GM12878 (cell line): ENCODE results near the gene MRPL54. TPM values are rescaled to one million over a fixed set of nuclear protein-coding genes. Genes with fewer than 3 reads are reported as not detected.

Source experiments
- ATAC-seq: fragments of 200-7000 bp; cut with Tn5 transposase; 3 replicates; pipeline ENCODE4 v1.9.1; 2020; ENCODE audit warnings: mild to moderate bottlenecking, moderate library complexity
- BruUV-seq: library from RNA; stranded (reverse); fragments of 400-500 nt; replicated peaks from 2 replicates; lab custom pipeline; 2021; lab: Mats Ljungman, UMichigan
- CTCF ChIA-PET: fragments of 300-600 bp; sonication (Branson Sonifier 250); formaldehyde crosslinking; extraction: SDS; loops from one replicate; lab custom pipeline; 2021; ENCODE audit warnings: inconsistent platforms; lab: Yijun Ruan, JAX
- POLR2A ChIA-PET: fragments of 350-600 bp; formaldehyde crosslinking; extraction: SDS; loops from one replicate; lab custom pipeline; 2021; ENCODE audit warnings: inconsistent platforms; lab: Charles Lee
- RAD21 ChIA-PET: fragments of 300-600 bp; sonication (Branson Sonifier 250); formaldehyde crosslinking; loops from one replicate; lab custom pipeline; 2023; ENCODE audit warnings: antibody characterized with exemption; ENCODE audit not compliant: unreplicated experiment; lab: Charles Lee
- SMC1A ChIA-PET: fragments of 300-600 bp; sonication (Branson Sonifier 250); formaldehyde crosslinking; loops from one replicate; lab custom pipeline; 2023; ENCODE audit not compliant: unreplicated experiment, uncharacterized antibody; lab: Charles Lee
- DNase-seq: peaks from one replicate; pipeline ENCODE4 v3.0.0-alpha.2; 2011; ENCODE audit warnings: low read depth, low spot score
- FAIRE-seq: peaks from 3 replicates; lab custom pipeline; 2011; peaks lifted over from hg19 to GRCh38; lab: Jason Lieb, UNC
- H2AFZ ChIP-seq: 2 replicates; pipeline ENCODE4 v1.6.0; 2011; ENCODE audit warnings: low read depth, low read length, control low read depth; ENCODE audit not compliant: control insufficient read depth
- H3K27ac ChIP-seq: 2 replicates; pipeline ENCODE4 v1.5.1; 2011; ENCODE audit warnings: control low read depth; ENCODE audit not compliant: control insufficient read depth, insufficient read depth
- H3K27me3 ChIP-seq, 2 experiments: replicated peaks in 1 of 2; 2 replicates each; pipeline versions ENCODE4 v1.6.0 to v1.6.1; 2011; ENCODE audit warnings: low read length in 1 of 2; ENCODE audit not compliant: control insufficient read depth in 2 of 2, insufficient read depth in 2 of 2
- H3K36me3 ChIP-seq, 2 experiments: 2 replicates each; pipeline ENCODE4 v1.5.1; 2011; ENCODE audit warnings: low read length in 1 of 2; ENCODE audit not compliant: control insufficient read depth in 2 of 2, insufficient read depth in 2 of 2
- H3K4me1 ChIP-seq: 2 replicates; pipeline ENCODE4 v1.6.1; 2011; ENCODE audit warnings: mild to moderate bottlenecking, low read length, moderate library complexity, mixed read lengths; ENCODE audit not compliant: control insufficient read depth, insufficient read depth
- H3K4me2 ChIP-seq: 2 replicates; pipeline ENCODE4 v1.6.0; 2011; ENCODE audit warnings: control low read depth; ENCODE audit not compliant: control insufficient read depth, insufficient read depth
- H3K4me3 ChIP-seq: fragments of 200-600 bp; sonication (generic); 2 replicates; pipeline ENCODE4 v1.5.1; 2016
- H3K79me2 ChIP-seq: 2 replicates; pipeline ENCODE4 v1.6.0; 2011; ENCODE audit warnings: low read length; ENCODE audit not compliant: control insufficient read depth, insufficient read depth
- H3K9ac ChIP-seq: 2 replicates; pipeline ENCODE4 v1.8.0; 2011; ENCODE audit warnings: low read length, control low read depth, mixed read lengths; ENCODE audit not compliant: control insufficient read depth, insufficient read depth
- H3K9me3 ChIP-seq: replicated peaks from 3 replicates; pipeline ENCODE4 v1.5.1; 2011; ENCODE audit warnings: mild to moderate bottlenecking, low read length; ENCODE audit not compliant: control insufficient read depth, insufficient read depth
- H4K20me1 ChIP-seq: 2 replicates; pipeline ENCODE4 v1.6.0; 2011; ENCODE audit not compliant: control insufficient read depth, insufficient read depth
- BMI1 ChIP-seq: fragments of 450-650 bp; IDR thresholded peaks from 2 replicates; pipeline ENCODE4 v1.6.1; 2016; ENCODE audit warnings: mild to moderate bottlenecking, moderate library complexity, borderline replicate concordance
- CEBPB ChIP-seq, 2 experiments: fragments of 150-350 bp in 1 of 2; IDR thresholded peaks; 2 replicates each; pipeline ENCODE4 v1.6.1; 2012 to 2014; ENCODE audit warnings: low read depth in 2 of 2, low read length in 2 of 2, borderline replicate concordance in 1 of 2, inconsistent platforms in 1 of 2
- CREM ChIP-seq: IDR thresholded peaks from 2 replicates; pipeline ENCODE4 v1.6.1; 2014; ENCODE audit warnings: antibody characterized with exemption, low read depth
- E2F8 ChIP-seq: fragments of 450-650 bp; IDR thresholded peaks from 2 replicates; pipeline ENCODE4 v1.6.1; 2018; ENCODE audit warnings: mild to moderate bottlenecking, low read depth, moderate library complexity; ENCODE audit not compliant: partially characterized antibody
- ESRRA ChIP-seq: IDR thresholded peaks from 2 replicates; pipeline ENCODE4 v1.6.1; 2012; ENCODE audit warnings: mild to moderate bottlenecking, low read length, improper control_type of control experiment
- ETV6 ChIP-seq, 2 experiments: fragments of 450-650 bp in 1 of 2; IDR thresholded peaks in 1 of 2; conservative IDR thresholded peaks in 1 of 2; 2 replicates each; pipeline ENCODE4 v1.6.1; 2014; ENCODE audit warnings: antibody characterized with exemption in 1 of 2, borderline replicate concordance in 1 of 2, low read depth in 1 of 2, mild to moderate bottlenecking in 1 of 2, moderate library complexity in 1 of 2
- IKZF2 ChIP-seq, 2 experiments: fragments of 450-650 bp; IDR thresholded peaks; 2 replicates each; pipeline ENCODE4 v1.6.1; 2017; ENCODE audit warnings: mild to moderate bottlenecking in 2 of 2, moderate library complexity in 2 of 2
- JUNB ChIP-seq: IDR thresholded peaks from 2 replicates; pipeline ENCODE4 v1.6.1; 2016; ENCODE audit warnings: antibody characterized with exemption, mild to moderate bottlenecking
- MAX ChIP-seq: IDR thresholded peaks from 2 replicates; pipeline ENCODE4 v1.6.1; 2012; ENCODE audit warnings: low read depth, low read length, improper control_type of control experiment
- MTA2 ChIP-seq: fragments of 450-650 bp; IDR thresholded peaks from 2 replicates; pipeline ENCODE4 v1.6.1; 2016; ENCODE audit warnings: low read depth, mild to moderate bottlenecking, moderate library complexity
- POLR2A ChIP-seq: IDR thresholded peaks from 2 replicates; pipeline ENCODE4 v1.6.1; 2011; ENCODE audit warnings: low read depth, mild to moderate bottlenecking, low read length
- RCOR1 ChIP-seq: conservative IDR thresholded peaks from 2 replicates; pipeline ENCODE4 v1.6.1; 2012; ENCODE audit warnings: low read depth, low read length, improper control_type of control experiment
- RFX5 ChIP-seq: IDR thresholded peaks from 2 replicates; pipeline ENCODE4 v1.6.1; 2011; ENCODE audit warnings: low read depth, low read length, improper control_type of control experiment
- RUNX3 ChIP-seq: IDR thresholded peaks from 2 replicates; pipeline ENCODE4 v1.6.1; 2012; ENCODE audit warnings: low read length, inconsistent platforms
- SUPT20H ChIP-seq: IDR thresholded peaks from 2 replicates; pipeline ENCODE4 v1.6.1; 2011; ENCODE audit warnings: low read depth, mild to moderate bottlenecking, low read length, moderate library complexity, borderline replicate concordance; ENCODE audit not compliant: control insufficient read depth
- TAF1 ChIP-seq: IDR thresholded peaks from 2 replicates; pipeline ENCODE4 v1.6.1; 2011; ENCODE audit warnings: mild to moderate bottlenecking, low read depth, low read length, borderline replicate concordance
- YY1 ChIP-seq: IDR thresholded peaks from 2 replicates; pipeline ENCODE4 v1.6.1; 2011; ENCODE audit warnings: low read depth, mild to moderate bottlenecking, low read length
- ZNF274 ChIP-seq: IDR thresholded peaks from one replicate; pipeline ENCODE4 v1.8.0; 2011; ENCODE audit not compliant: insufficient read length, insufficient read depth
- ZSCAN29 ChIP-seq: fragments of 450-650 bp; IDR thresholded peaks from 2 replicates; pipeline ENCODE4 v1.6.1; 2017; ENCODE audit warnings: mild to moderate bottlenecking, moderate library complexity
- WGBS: methylation state at CpG from one replicate; pipeline ENCODE4 v1.1.6; 2016; ENCODE audit warnings: low lambda C conversion rate; ENCODE audit not compliant: insufficient replicate concordance, insufficient coverage; ENCODE audit errors: missing lambda C conversion rate; 5-methylcytosine and 5-hydroxymethylcytosine counted together
- in situ Hi-C: fragments of 300-500 bp; cut with MboI; formaldehyde crosslinking; loops from 9 replicates; pipeline ENCODE4 v1.14.3; 2018; ENCODE audit warnings: mixed read lengths
- intact Hi-C: fragments of 100-400 bp; cut with micrococcal nuclease; formaldehyde crosslinking; loops from one replicate; pipeline ENCODE4 v1.14.2; 2022; ENCODE audit not compliant: unreplicated experiment
- polyA plus RNA-seq, 11 experiments: library from polyadenylated mRNA; depleted of rRNA in 4 of 11; unstranded in 6 of 11; stranded (reverse) in 5 of 11; fragments of >200 nt; fragmentation: Nextera tagmentation in 4 of 11; fragmentation: Illumina TruSeq in 1 of 11; extraction: Ambion mirVana in 4 of 11; extraction: Trizol in 1 of 11; gene quantifications; 1 replicate in 1 of 11; 2 replicates in 10 of 11; pipeline versions ENCODE4 v1.2.1 to v1.2.3, GENCODE V29; 2011 to 2016; ENCODE audit warnings: inconsistent platforms in 2 of 11, missing spikeins in 2 of 11, low read depth in 1 of 11
- total RNA-seq, 4 experiments: library from RNA; depleted of rRNA in 3 of 4; stranded (reverse); fragments of >200 nt in 3 of 4; fragmentation: Illumina TruSeq in 1 of 4; extraction: Trizol in 1 of 4; gene quantifications; 2 replicates each; pipeline versions ENCODE4 v1.2.1 to v1.2.3, GENCODE V29; 2013 to 2021

Gene MRPL54
- total and polyA plus RNA-seq, 10 of the 15 experiments (the other 5 are each of a cell fraction or from before 2014, with no cell fraction given) = 3.1 to 98.7 (median 75.2) TPM

- no peak for FAIRE-seq
- no peaks in the 10 kb centered on the region for H3K79me2 ChIP-seq
- ChIA-PET POLR2A (no interaction called here), CTCF (interaction anchor here (0.6 kb wide), 1 partner anchor 359 kb away, joined by 3 read pairs; no protein-coding TSS in a partner anchor)
- no peak for ATAC-seq
- 36% methylated on average over 6 of the region's 6 CpGs for WGBS
- no peak overlapping the region for H3K9ac ChIP-seq
- H4K20me1 ChIP-seq = no peaks in the 10 kb centered on the region
- TF ChIP-seq CEBPB (IDR thresholded peaks at IDR 0.05; ENCODE audit: borderline replicate concordance in 1 of 2, low read depth in 2 of 2, low read length in 2 of 2) = no peak
- no peak for TF ChIP-seq BMI1
- TF ChIP-seq JUNB = no peak
- TF ChIP-seq YY1 = no peak
- TF ChIP-seq MTA2 = no peak
- no peak for TF ChIP-seq ESRRA
- TF ChIP-seq ETV6 (conservative IDR thresholded peaks at IDR 0.05 in 1 of 2, IDR thresholded peaks at IDR 0.05 in 1 of 2; ENCODE audit: borderline replicate concordance in 1 of 2, low read depth in 1 of 2) = no peak
- TF ChIP-seq POLR2A = no peak
- no peak for TF ChIP-seq E2F8
- TF ChIP-seq MAX = no peak
- TF ChIP-seq RUNX3 = no peak
- no peak for TF ChIP-seq IKZF2 (IDR thresholded peaks at IDR 0.05)
- no peak for TF ChIP-seq ZSCAN29
- TF ChIP-seq CREM = no peak
- TF ChIP-seq ZNF274 = no peak
- TF ChIP-seq SUPT20H = no peak
- TF ChIP-seq RFX5 = no peak
- no peak for TF ChIP-seq RCOR1
- TF ChIP-seq TAF1 = no peak
- TF ChIP-seq, all 136 proteins: peak for 0
- H3K27me3 ChIP-seq = no peaks in the 10 kb centered on the region
- H2AFZ ChIP-seq = no peak overlapping the region
- in situ Hi-C loops (no loop called here), intact Hi-C loops (no loop called here)
- H3K27ac ChIP-seq = no peak overlapping the region
- no TSS peak for BruUV-seq
- ChIA-PET RAD21 (no interaction called here), SMC1A (no interaction called here)
- H3K4me2 ChIP-seq = no peak overlapping the region
- no peak overlapping the region for H3K4me3 ChIP-seq
- DNase-seq = no peak
- H3K36me3 ChIP-seq = no peaks in the 10 kb centered on the region
- no peaks in the 10 kb centered on the region for H3K4me1 ChIP-seq
- no peaks in the 10 kb centered on the region; the same call in 2 of the 3 replicates for H3K9me3 ChIP-seq
These were observed 27.8 kb downstream of the MRPL54 start for GRCh38 chr19:3790209-3790734.
